ENCODE measurements around the gene PIN1. TPM values are rescaled to one million over a fixed set of nuclear protein-coding genes. Genes with fewer than 3 reads are reported as not detected.

Gene PIN1
- total RNA-seq, 1 donor from 2014 or later: 43.4 TPM

GRCh38 chr19:9806803-9807202 lies 28.3 kb upstream of the PIN1 start:
- H3K27ac ChIP-seq: no peak overlapping the region
- no peaks in the 10 kb centered on the region for H3F3A ChIP-seq (ENCODE audit: low read depth)
- no peaks in the 10 kb centered on the region for H3K27me3 Mint-ChIP-seq (ENCODE audit: insufficient read depth, low read depth)
- H3K27me3 ChIP-seq: no peaks in the 10 kb centered on the region
- TF ChIP-seq EZH2phosphoT487 (IDR thresholded peaks at IDR 0.05): no peak
- no peak for TF ChIP-seq EZH2 (IDR thresholded peaks at IDR 0.05)
- TF ChIP-seq, protein P1, sequence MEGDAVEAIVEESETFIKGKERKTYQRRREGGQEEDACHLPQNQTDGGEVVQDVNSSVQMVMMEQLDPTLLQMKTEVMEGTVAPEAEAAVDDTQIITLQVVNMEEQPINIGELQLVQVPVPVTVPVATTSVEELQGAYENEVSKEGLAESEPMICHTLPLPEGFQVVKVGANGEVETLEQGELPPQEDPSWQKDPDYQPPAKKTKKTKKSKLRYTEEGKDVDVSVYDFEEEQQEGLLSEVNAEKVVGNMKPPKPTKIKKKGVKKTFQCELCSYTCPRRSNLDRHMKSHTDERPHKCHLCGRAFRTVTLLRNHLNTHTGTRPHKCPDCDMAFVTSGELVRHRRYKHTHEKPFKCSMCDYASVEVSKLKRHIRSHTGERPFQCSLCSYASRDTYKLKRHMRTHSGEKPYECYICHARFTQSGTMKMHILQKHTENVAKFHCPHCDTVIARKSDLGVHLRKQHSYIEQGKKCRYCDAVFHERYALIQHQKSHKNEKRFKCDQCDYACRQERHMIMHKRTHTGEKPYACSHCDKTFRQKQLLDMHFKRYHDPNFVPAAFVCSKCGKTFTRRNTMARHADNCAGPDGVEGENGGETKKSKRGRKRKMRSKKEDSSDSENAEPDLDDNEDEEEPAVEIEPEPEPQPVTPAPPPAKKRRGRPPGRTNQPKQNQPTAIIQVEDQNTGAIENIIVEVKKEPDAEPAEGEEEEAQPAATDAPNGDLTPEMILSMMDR (IDR thresholded peaks at IDR 0.05): no peak
- no peaks in the 10 kb centered on the region for H3K9me3 ChIP-seq (ENCODE audit: low read depth)
- no peak overlapping the region for H2AFZ ChIP-seq (replicated peaks)
- no peak overlapping the region for H3K9ac ChIP-seq
- H3K9me3 Mint-ChIP-seq: no peaks in the 10 kb centered on the region
- no peaks in the 10 kb centered on the region for H3K79me2 ChIP-seq (ENCODE audit: low read depth)
- peaks cover 9% of the 10 kb centered on the region for H3K36me3 Mint-ChIP-seq
- no peak for DNase-seq (ENCODE audit: low spot score)
- no peak overlapping the region for H3K27ac Mint-ChIP-seq
- H3K4me1 Mint-ChIP-seq: no peaks in the 10 kb centered on the region
- H3K4me3 Mint-ChIP-seq: no peak overlapping the region
- H3K36me3 ChIP-seq: no peaks in the 10 kb centered on the region
- no peak overlapping the region for H3K4me2 ChIP-seq
- H3K4me1 ChIP-seq: no peaks in the 10 kb centered on the region
- no peaks in the 10 kb centered on the region for H4K20me1 ChIP-seq (ENCODE audit: low read depth)
- H3K4me3 ChIP-seq: no peak overlapping the region

DNA sequence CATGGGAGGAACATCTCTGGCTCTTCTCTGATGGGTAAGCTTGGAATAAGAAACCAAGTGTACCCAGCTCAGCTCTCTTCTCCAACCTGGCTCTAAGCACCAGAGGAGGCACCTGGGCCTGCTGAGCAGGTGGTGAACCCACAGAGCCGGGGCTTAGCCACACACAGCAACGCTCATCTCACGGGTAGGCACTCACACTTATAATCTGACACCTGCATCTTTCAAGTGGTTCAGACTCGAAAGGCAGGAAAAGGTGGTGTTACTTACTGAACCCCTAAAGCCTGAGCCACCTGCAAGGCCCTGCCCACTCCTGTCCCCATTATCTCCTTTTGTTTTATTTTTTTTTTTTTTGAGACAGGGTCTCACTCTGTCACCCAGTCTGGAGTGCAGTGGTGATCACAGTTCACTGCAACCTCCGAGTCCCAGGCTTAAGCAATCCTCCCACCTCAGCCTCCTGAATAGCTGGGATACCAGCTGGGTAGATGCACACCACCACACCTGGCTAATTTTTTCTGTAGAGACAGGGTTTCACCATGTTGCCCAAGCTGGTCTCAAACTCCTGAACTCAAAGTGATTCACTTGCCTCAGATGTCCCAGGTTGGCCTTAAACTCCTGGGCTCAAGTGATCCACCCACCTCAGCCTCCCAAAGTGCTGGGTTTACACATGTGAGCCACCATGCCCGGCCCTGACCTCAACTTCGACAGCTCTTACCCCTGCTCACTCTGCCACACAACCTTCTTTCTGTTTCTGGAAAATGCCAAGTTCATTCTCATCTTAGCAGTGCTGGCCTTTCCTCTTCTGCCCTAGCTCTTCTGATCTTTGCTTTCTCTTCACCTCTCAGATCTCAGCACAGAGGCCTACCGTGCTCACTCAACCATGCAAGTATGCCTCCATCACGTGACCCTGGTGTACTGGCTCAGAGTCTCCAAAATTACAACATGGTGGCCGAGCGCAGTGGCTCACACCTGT lies 26.0 kb upstream of the PIN1 start:
- H3K4me2 ChIP-seq: no peak overlapping the region
- no peaks in the 10 kb centered on the region for H3K9me3 ChIP-seq (ENCODE audit: low read depth)
- Mint-ChIP-seq H3K36me3 (peaks cover 8% of the 10 kb centered on the region), H3K4me3 (peak overlapping the region; percentile 30), H3K27me3 (ENCODE audit: insufficient read depth, low read depth) (no peaks in the 10 kb centered on the region), H3K27ac (no peak overlapping the region), H3K4me1 (no peaks in the 10 kb centered on the region), H3K9me3 (peaks cover 2% of the 10 kb centered on the region)
- peaks cover 9% of the 10 kb centered on the region for H3K79me2 ChIP-seq (ENCODE audit: low read depth)
- H4K20me1 ChIP-seq (ENCODE audit: low read depth): no peaks in the 10 kb centered on the region
- H2AFZ ChIP-seq (replicated peaks): no peak overlapping the region
- no peaks in the 10 kb centered on the region for H3K27me3 ChIP-seq
- no peaks in the 10 kb centered on the region for H3F3A ChIP-seq (ENCODE audit: low read depth)
- TF ChIP-seq, protein P1 (IDR thresholded peaks at IDR 0.05): no peak
- TF ChIP-seq EZH2phosphoT487 (IDR thresholded peaks at IDR 0.05) (no peak), EZH2 (IDR thresholded peaks at IDR 0.05) (no peak)
- H3K4me1 ChIP-seq: no peaks in the 10 kb centered on the region
- no peaks in the 10 kb centered on the region for H3K36me3 ChIP-seq
- no peak overlapping the region for H3K4me3 ChIP-seq
- H3K9ac ChIP-seq: no peak overlapping the region
- DNase-seq (ENCODE audit: low spot score): no peak
- H3K27ac ChIP-seq: no peak overlapping the region

- DNase-seq (ENCODE audit: low spot score): no peak
- Histone ChIP-seq H3F3A (ENCODE audit: low read depth) (no peaks in the 10 kb centered on the region), H3K36me3 (no peaks in the 10 kb centered on the region), H2AFZ (replicated peaks) (no peak overlapping the region), H3K4me2 (no peak overlapping the region), H3K4me1 (no peaks in the 10 kb centered on the region), H3K27me3 (no peaks in the 10 kb centered on the region), H3K27ac (no peak overlapping the region), H3K79me2 (ENCODE audit: low read depth) (peaks cover 29% of the 10 kb centered on the region), H3K9ac (no peak overlapping the region), H3K4me3 (no peak overlapping the region), H4K20me1 (ENCODE audit: low read depth) (no peaks in the 10 kb centered on the region), H3K9me3 (ENCODE audit: low read depth) (no peaks in the 10 kb centered on the region)
- Mint-ChIP-seq H3K4me1 (no peaks in the 10 kb centered on the region), H3K27ac (no peak overlapping the region), H3K27me3 (ENCODE audit: insufficient read depth, low read depth) (no peaks in the 10 kb centered on the region), H3K36me3 (peaks cover 17% of the 10 kb centered on the region), H3K4me3 (no peak overlapping the region), H3K9me3 (peaks cover 2% of the 10 kb centered on the region)
- TF ChIP-seq, protein P1 (IDR thresholded peaks at IDR 0.05): no peak
- TF ChIP-seq EZH2 (IDR thresholded peaks at IDR 0.05): no peak
- no peak for TF ChIP-seq EZH2phosphoT487 (IDR thresholded peaks at IDR 0.05)
Measured at GRCh38 chr19:9811139-9811538, 24.0 kb upstream of the PIN1 start.
